CD8-positive, alpha-beta memory T cell (primary cell): ENCODE measurements around the gene ADM5. TPM values are rescaled to one million over a fixed set of nuclear protein-coding genes. Genes with fewer than 3 reads are reported as not detected.

Source experiments
- CTCF ChIA-PET: fragments of 350-600 bp; sonication (Branson Sonifier 250); formaldehyde crosslinking; loops from one replicate; lab custom pipeline; 2021; ENCODE audit warnings: antibody characterized with exemption; lab: Charles Lee
- POLR2A ChIA-PET: fragments of 350-600 bp; sonication (Branson Sonifier 250); formaldehyde crosslinking; loops from one replicate; lab custom pipeline; 2021; ENCODE audit warnings: antibody characterized with exemption; lab: Charles Lee
- DNase-seq, 5 donors: peaks; one replicate each; pipeline versions ENCODE4 v3.0.0 to v3.0.0-alpha.2; 2020 to 2022; ENCODE audit warnings: mixed read lengths in 1 of 5
- H3K27ac ChIP-seq: one replicate; pipeline ENCODE4 v1.7.0; 2013; ENCODE audit warnings: low read depth, mild to moderate bottlenecking, low read length, moderate library complexity
- H3K27me3 ChIP-seq: 2 replicates; pipeline ENCODE4 v1.7.0; 2013; ENCODE audit warnings: low read length, mild to moderate bottlenecking; ENCODE audit not compliant: insufficient read depth, poor library complexity, severe bottlenecking
- H3K36me3 ChIP-seq: 2 replicates; pipeline ENCODE4 v1.7.0; 2013; ENCODE audit warnings: mild to moderate bottlenecking, low read length, moderate library complexity; ENCODE audit not compliant: insufficient read depth
- H3K4me1 ChIP-seq: 2 replicates; pipeline ENCODE4 v1.7.0; 2013; ENCODE audit warnings: mild to moderate bottlenecking, low read length, moderate library complexity; ENCODE audit not compliant: insufficient read depth
- H3K4me3 ChIP-seq: 2 replicates; pipeline ENCODE4 v1.7.0; 2013; ENCODE audit warnings: mild to moderate bottlenecking, low read length
- H3K9me3 ChIP-seq: 2 replicates; pipeline ENCODE4 v1.7.0; 2013; ENCODE audit warnings: mild to moderate bottlenecking, low read length
- H3K27ac Mint-ChIP-seq, 8 donors: one replicate each; pipeline ENCODE4 v1.8.0; 2020 to 2021; ENCODE audit warnings: mixed read lengths in 8 of 8, mild to moderate bottlenecking in 6 of 8, inconsistent platforms in 3 of 8, moderate library complexity in 3 of 8
- H3K27me3 Mint-ChIP-seq, 2 donors: one replicate each; pipeline ENCODE4 v1.8.0; 2020 to 2021; ENCODE audit warnings: mixed read lengths in 2 of 2, mild to moderate bottlenecking in 1 of 2, moderate library complexity in 1 of 2
- H3K36me3 Mint-ChIP-seq, 3 donors: one replicate each; pipeline ENCODE4 v1.8.0; 2020 to 2021; ENCODE audit warnings: mixed read lengths in 3 of 3, inconsistent platforms in 1 of 3, mild to moderate bottlenecking in 1 of 3
- H3K4me1 Mint-ChIP-seq, 3 donors: one replicate each; pipeline ENCODE4 v1.8.0; 2020 to 2021; ENCODE audit warnings: mixed read lengths in 3 of 3, inconsistent platforms in 1 of 3, mild to moderate bottlenecking in 1 of 3
- H3K4me3 Mint-ChIP-seq, 7 donors: one replicate each; pipeline ENCODE4 v1.8.0; 2020 to 2021; ENCODE audit warnings: mixed read lengths in 7 of 7, mild to moderate bottlenecking in 6 of 7, moderate library complexity in 4 of 7, inconsistent platforms in 2 of 7
- H3K9me3 Mint-ChIP-seq, 5 donors: one replicate each; pipeline ENCODE4 v1.8.0; 2020 to 2022; ENCODE audit warnings: mixed read lengths in 5 of 5, mild to moderate bottlenecking in 3 of 5, moderate library complexity in 2 of 5, inconsistent platforms in 1 of 5
- polyA plus RNA-seq: library from polyadenylated mRNA; unstranded; fragments of 300-500 nt; fragmentation: Illumina TruSeq; gene quantifications from one replicate; pipeline ENCODE4 v1.2.3, GENCODE V29; 2021
- total RNA-seq, 2 experiments: library from RNA; stranded (reverse); gene quantifications; one replicate each; pipeline ENCODE4 v1.2.3, GENCODE V29; 2021

ADM5 gene
- total and polyA plus RNA-seq, 3 experiments from 2014 or later = 0.91 to 7.2 (median 6.9) TPM

- POLR2A ChIA-PET = no interaction called here
- CTCF ChIA-PET = interaction anchor here (1.5 kb wide), 1 partner anchor 18 kb away, joined by 3 read pairs; no protein-coding TSS in a partner anchor
- no peaks in the 10 kb centered on the region for H3K36me3 Mint-ChIP-seq
- H3K9me3 Mint-ChIP-seq = no peaks in the 10 kb centered on the region
- Histone ChIP-seq H3K36me3 (no peaks in the 10 kb centered on the region), H3K9me3 (no peaks in the 10 kb centered on the region), H3K4me1 (no peaks in the 10 kb centered on the region), H3K27ac (no peak overlapping the region), H3K27me3 (no peaks in the 10 kb centered on the region), H3K4me3 (no peak overlapping the region)
- H3K4me1 Mint-ChIP-seq = no peaks in the 10 kb centered on the region
- H3K27ac Mint-ChIP-seq = no peak overlapping the region
- no peak for DNase-seq
- no peak overlapping the region for H3K4me3 Mint-ChIP-seq
- peaks cover 0 to 7% of the 10 kb centered on the region in 2 donors for H3K27me3 Mint-ChIP-seq
Measured at GRCh38 chr19:49699364-49699763, 10.0 kb downstream of the ADM5 start.

GRCh38 chr19:49700563-49700962 is 11.2 kb downstream of the ADM5 start:
- Histone ChIP-seq H3K4me1 (no peaks in the 10 kb centered on the region), H3K27me3 (no peaks in the 10 kb centered on the region), H3K9me3 (no peaks in the 10 kb centered on the region), H3K4me3 (no peak overlapping the region), H3K27ac (no peak overlapping the region), H3K36me3 (no peaks in the 10 kb centered on the region)
- no peak for DNase-seq
- CTCF ChIA-PET = no interaction called here
- Mint-ChIP-seq H3K27ac (no peak overlapping the region), H3K9me3 (no peaks in the 10 kb centered on the region), H3K4me3 (no peak overlapping the region), H3K4me1 (no peaks in the 10 kb centered on the region), H3K27me3 (peaks cover 0 to 5% of the 10 kb centered on the region in 2 donors), H3K36me3 (no peaks in the 10 kb centered on the region)
- POLR2A ChIA-PET = no interaction called here

- no peaks in the 10 kb centered on the region for H3K9me3 Mint-ChIP-seq
- peaks cover 0 to 8% of the 10 kb centered on the region in 2 donors for H3K27me3 Mint-ChIP-seq
- Histone ChIP-seq H3K4me1 (no peaks in the 10 kb centered on the region), H3K27me3 (no peaks in the 10 kb centered on the region), H3K36me3 (no peaks in the 10 kb centered on the region), H3K27ac (no peak overlapping the region), H3K9me3 (no peaks in the 10 kb centered on the region), H3K4me3 (no peak overlapping the region)
- H3K4me3 Mint-ChIP-seq = no peak overlapping the region
- no peak for DNase-seq
- ChIA-PET CTCF (no interaction called here), POLR2A (no interaction called here)
- no peaks in the 10 kb centered on the region for H3K36me3 Mint-ChIP-seq
- no peaks in the 10 kb centered on the region for H3K4me1 Mint-ChIP-seq
- no peak overlapping the region for H3K27ac Mint-ChIP-seq
Measured at GRCh38 chr19:49701271-49701786, 11.9 kb downstream of the ADM5 start.

GRCh38 chr19:49704888-49705642 is 15.7 kb downstream of the ADM5 start:
- no peaks in the 10 kb centered on the region for H3K4me1 ChIP-seq
- H3K36me3 ChIP-seq = no peaks in the 10 kb centered on the region
- Mint-ChIP-seq H3K9me3 (no peaks in the 10 kb centered on the region), H3K27me3 (peaks cover 2 to 9% of the 10 kb centered on the region in 2 donors), H3K27ac (no peak overlapping the region), H3K36me3 (peaks cover 0 to 1% (median 0%) of the 10 kb centered on the region in 3 donors), H3K4me3 (no peak overlapping the region), H3K4me1 (no peaks in the 10 kb centered on the region)
- no peaks in the 10 kb centered on the region for H3K27me3 ChIP-seq
- H3K9me3 ChIP-seq = no peaks in the 10 kb centered on the region
- ChIA-PET POLR2A (no interaction called here), CTCF (interaction anchor here (0.9 kb wide), 1 partner anchor 13 kb away, joined by 3 read pairs; no protein-coding TSS in a partner anchor)
- DNase-seq = no peak
- no peak overlapping the region for H3K4me3 ChIP-seq
- H3K27ac ChIP-seq = no peak overlapping the region

GRCh38 chr19:49705919-49706318 is 16.5 kb downstream of the ADM5 start:
- Histone ChIP-seq H3K27me3 (no peaks in the 10 kb centered on the region), H3K36me3 (no peaks in the 10 kb centered on the region), H3K4me3 (no peak overlapping the region), H3K27ac (no peak overlapping the region), H3K4me1 (no peaks in the 10 kb centered on the region), H3K9me3 (no peaks in the 10 kb centered on the region)
- Mint-ChIP-seq H3K4me3 (no peak overlapping the region), H3K4me1 (no peaks in the 10 kb centered on the region), H3K27ac (no peak overlapping the region), H3K36me3 (peaks cover 0 to 5% (median 0%) of the 10 kb centered on the region in 3 donors), H3K27me3 (peaks cover 5 to 11% of the 10 kb centered on the region in 2 donors), H3K9me3 (no peaks in the 10 kb centered on the region)
- ChIA-PET POLR2A (no interaction called here), CTCF (no interaction called here)
- no peak for DNase-seq

GRCh38 chr19:49710372-49710951 is 21.1 kb downstream of the ADM5 start:
- DNase-seq = no peak
- Mint-ChIP-seq H3K27ac (peak overlapping the region in 1 of 8 donors; percentile 29), H3K4me3 (no peak overlapping the region), H3K9me3 (no peaks in the 10 kb centered on the region), H3K27me3 (peaks cover 5 to 7% of the 10 kb centered on the region in 2 donors), H3K4me1 (no peaks in the 10 kb centered on the region), H3K36me3 (peaks cover 0 to 5% (median 0%) of the 10 kb centered on the region in 3 donors)
- Histone ChIP-seq H3K4me3 (no peak overlapping the region), H3K27me3 (no peaks in the 10 kb centered on the region), H3K27ac (no peak overlapping the region), H3K9me3 (no peaks in the 10 kb centered on the region), H3K36me3 (no peaks in the 10 kb centered on the region), H3K4me1 (no peaks in the 10 kb centered on the region)
- ChIA-PET POLR2A (interaction anchor here (0.6 kb wide), 1 partner anchor 62 kb away, joined by 3 read pairs; no protein-coding TSS in a partner anchor), CTCF (no interaction called here)

- no peaks in the 10 kb centered on the region for H3K9me3 ChIP-seq
- Mint-ChIP-seq H3K4me1 (peaks cover 3 to 5% (median 4%) of the 10 kb centered on the region in 3 donors), H3K27me3 (peaks cover 4 to 5% of the 10 kb centered on the region in 2 donors), H3K9me3 (no peaks in the 10 kb centered on the region), H3K4me3 (no peak overlapping the region), H3K36me3 (peaks cover 0 to 7% (median 0%) of the 10 kb centered on the region in 3 donors), H3K27ac (no peak overlapping the region)
- DNase-seq = no peak
- H3K4me1 ChIP-seq = no peaks in the 10 kb centered on the region
- no peaks in the 10 kb centered on the region for H3K27me3 ChIP-seq
- no peaks in the 10 kb centered on the region for H3K36me3 ChIP-seq
- H3K4me3 ChIP-seq = no peak overlapping the region
- H3K27ac ChIP-seq = no peak overlapping the region
- POLR2A ChIA-PET = interaction anchor here (0.6 kb wide), 1 partner anchor 172 kb away, joined by 4 read pairs; no protein-coding TSS in a partner anchor
- CTCF ChIA-PET = no interaction called here
Measured at GRCh38 chr19:49712397-49712859, 23.0 kb downstream of the ADM5 start.
